Astrocyte of the hippocampus (primary cell): Measurements from ENCODE around the gene GFY.
"Not testable (repeated sequence)": the region's sequence is repeated elsewhere in the genome, so short reads cannot be mapped to it uniquely, and the experiment has no call there.

Source experiments
- DNase-seq: peaks from one replicate; pipeline ENCODE4 v3.0.0; 2011; ENCODE audit warnings: low read depth, low spot score

GFY gene

DNA sequence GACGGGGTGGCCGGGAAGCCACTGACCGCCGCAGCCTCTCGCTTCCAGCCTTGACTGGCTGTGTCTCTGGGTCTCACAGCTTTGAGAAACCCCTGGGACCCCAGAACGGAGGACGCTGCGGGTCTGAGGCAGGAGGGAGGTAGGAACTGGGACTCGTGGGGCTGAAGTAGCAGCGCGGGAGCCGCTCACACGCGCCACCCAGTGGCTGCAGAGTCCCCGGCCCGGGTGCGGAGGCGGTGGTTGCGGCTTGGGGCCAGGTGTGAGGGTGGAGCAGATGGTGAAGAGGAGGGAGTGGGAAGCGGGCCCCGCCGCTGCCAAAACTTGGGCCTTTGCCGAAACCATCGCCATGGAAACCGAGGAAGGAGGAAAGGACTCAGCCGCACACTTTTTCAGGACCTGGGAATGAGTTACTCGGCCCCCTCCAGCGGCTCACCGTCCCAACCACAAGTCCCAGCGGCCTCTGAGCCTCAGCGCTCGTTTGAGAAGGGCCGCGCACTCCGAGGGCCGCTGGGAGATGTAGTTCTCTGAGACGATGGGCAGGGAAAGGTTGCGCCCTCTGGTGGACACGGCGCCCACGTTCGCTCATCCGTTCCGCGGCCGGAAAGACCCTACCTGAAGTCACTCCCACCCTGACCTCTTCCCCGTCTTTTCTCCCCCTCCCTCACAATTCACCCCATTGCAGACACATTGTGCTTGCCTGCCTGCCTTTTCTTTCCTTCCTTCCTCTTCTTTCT, 18.3 kb downstream of the GFY start:
- DNase-seq, result peak; percentile 98

- DNase-seq, result not testable (repeated sequence)
Observed at GRCh38 chr19:49444100-49444700, 19.0 kb downstream of the GFY start.

DNA sequence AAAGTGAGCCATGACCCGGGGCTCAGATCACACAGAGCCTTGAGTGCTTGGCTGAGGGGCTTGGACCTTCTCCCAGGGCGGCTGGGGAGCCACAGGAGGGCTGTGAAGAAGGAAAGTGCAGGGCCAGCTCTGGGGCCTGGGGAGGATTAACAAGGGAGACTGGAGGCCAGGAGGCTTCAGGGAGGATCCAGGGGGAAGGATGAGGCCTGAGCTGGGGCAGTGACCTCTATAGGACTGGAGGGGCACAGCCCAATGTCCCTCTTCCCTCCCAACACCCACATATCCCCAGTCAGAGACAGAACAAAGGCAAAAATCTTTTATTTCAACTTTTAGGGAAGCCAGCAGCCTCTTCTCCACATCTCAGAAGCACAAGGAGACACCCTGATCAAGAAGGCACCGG, 20.8 kb downstream of the GFY start:
- DNase-seq, result no peak

GRCh38 chr19:49447485-49448431, 22.6 kb downstream of the GFY start:
- DNase-seq, result no peak

- no peak for DNase-seq
Observed at GRCh38 chr19:49448432-49448786, 23.2 kb downstream of the GFY start.

GRCh38 chr19:49450405-49450804, 25.2 kb downstream of the GFY start:
- no peak for DNase-seq

DNA sequence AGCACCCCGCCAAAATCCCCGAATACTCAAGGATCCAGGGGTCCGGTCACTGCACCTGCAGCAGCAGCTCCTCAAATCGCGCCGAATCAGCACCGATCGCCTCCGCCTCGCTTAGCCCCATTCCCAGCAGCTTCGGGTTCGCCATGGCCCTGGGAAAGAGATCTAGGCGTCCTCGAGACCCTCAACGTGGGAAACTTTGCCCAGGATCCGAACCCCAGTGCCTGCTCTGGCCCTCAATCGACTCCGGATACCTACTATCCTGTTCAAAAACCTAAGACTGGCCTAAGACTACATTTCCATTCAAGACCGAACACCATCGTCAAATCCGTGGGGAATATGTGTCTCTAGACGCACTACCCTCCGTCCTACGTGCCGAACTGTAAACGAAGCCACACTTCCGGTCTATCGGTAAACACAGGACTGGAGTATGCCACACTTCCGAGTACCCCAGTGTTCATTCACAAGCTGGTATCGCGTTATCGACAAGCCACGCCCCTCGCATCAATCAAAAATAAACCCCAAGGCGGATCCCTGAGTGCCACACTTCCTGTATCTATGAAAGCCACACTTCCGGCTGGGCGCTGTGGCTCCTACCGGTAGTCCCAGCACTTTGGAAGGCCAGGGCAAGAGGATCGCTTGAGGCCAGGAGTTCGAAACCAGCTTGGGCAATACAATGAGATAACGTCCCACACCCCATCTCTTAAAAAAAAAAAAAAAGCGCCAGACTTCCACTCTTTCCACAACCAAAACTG, 26.4 kb downstream of the GFY start, which contains the start of gene PIH1D1:
Gene PIH1D1 (minus strand): TSS at position 385 of the 752 bp plus-strand sequence. CDS start 240 bp downstream, at position 145.
- DNase-seq, result peak; percentile 99

- DNase-seq, result peak; percentile 99
Observed at GRCh38 chr19:49453013-49453756, 28.0 kb downstream of the GFY start, which contains the start of gene ALDH16A1. Gene ALDH16A1 (plus strand): TSS chr19:49453225. CDS start chr19:49453332, 107 bp downstream.

DNA sequence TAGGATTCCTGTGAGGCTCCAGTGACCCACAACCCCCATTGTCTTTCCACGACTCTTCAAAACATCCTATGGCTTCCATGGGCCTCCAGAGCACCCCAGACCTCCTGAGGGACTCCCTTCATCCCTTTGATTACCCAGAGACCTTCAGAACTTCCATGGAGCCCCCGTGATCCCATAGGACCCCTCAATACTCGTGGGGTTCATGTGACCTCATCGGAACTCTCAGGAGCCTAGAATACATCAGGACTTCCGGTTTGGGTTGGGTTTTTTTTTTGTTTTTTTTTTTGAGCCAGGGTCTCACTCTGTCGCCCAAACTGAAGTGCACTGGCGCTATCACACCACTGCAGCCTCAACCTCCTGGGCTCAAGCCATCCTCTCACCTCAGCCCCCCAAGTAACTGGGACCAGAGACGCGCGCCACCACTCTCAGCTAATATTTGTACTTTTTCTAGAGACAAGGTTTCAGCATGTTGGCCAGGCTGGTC, 28.6 kb downstream of the GFY start:
- DNase-seq, result no peak

GRCh38 chr19:49455773-49456172, 30.6 kb downstream of the GFY start:
- DNase-seq, result no peak

- DNase-seq, result no peak
Observed at GRCh38 chr19:49456326-49456725, 31.1 kb downstream of the GFY start.

- no peak for DNase-seq
Observed at GRCh38 chr19:49458567-49458903, 33.3 kb downstream of the GFY start.

GRCh38 chr19:49459388-49459787, 34.2 kb downstream of the GFY start:
- DNase-seq, result no peak

DNA sequence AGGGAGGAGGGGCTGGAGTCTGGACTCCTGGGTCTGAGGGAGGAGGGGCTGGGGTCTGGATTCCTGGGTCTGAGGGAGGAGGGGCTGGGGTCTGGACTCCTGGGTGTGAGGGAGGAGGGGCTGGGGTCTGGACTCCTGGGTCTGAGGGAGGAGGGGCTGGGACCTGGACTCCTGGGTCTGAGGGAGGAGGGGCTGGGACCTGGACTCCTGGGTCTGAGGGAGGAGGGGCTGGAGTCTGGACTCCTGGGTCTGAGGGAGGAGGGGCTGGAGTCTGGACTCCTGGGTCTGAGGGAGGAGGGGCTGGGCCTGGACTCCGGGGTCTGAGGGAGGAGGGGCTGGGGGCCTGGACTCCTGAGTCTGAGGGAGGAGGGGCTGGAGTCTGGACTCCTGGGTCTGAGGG, 35.9 kb downstream of the GFY start:
- not testable (repeated sequence) for DNase-seq

DNA sequence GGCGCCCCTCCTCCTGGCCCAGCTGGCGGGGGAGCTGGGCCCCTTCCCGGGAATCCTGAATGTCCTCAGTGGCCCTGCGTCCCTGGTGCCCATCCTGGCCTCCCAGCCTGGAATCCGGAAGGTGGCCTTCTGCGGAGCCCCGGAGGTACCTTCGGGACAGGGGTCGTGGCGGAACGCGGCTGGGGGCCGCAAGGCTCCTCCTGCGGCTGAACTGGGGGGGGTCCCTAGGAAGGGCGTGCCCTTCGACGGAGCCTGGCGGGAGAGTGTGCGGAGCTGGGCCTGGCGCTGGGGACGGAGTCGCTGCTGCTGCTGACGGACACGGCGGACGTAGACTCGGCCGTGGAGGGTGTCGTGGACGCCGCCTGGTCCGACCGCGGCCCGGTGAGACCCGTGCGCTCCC, 36.5 kb downstream of the GFY start:
- no peak for DNase-seq

- no peak for DNase-seq
Observed at GRCh38 chr19:49462492-49462891, 37.3 kb downstream of the GFY start.

DNA sequence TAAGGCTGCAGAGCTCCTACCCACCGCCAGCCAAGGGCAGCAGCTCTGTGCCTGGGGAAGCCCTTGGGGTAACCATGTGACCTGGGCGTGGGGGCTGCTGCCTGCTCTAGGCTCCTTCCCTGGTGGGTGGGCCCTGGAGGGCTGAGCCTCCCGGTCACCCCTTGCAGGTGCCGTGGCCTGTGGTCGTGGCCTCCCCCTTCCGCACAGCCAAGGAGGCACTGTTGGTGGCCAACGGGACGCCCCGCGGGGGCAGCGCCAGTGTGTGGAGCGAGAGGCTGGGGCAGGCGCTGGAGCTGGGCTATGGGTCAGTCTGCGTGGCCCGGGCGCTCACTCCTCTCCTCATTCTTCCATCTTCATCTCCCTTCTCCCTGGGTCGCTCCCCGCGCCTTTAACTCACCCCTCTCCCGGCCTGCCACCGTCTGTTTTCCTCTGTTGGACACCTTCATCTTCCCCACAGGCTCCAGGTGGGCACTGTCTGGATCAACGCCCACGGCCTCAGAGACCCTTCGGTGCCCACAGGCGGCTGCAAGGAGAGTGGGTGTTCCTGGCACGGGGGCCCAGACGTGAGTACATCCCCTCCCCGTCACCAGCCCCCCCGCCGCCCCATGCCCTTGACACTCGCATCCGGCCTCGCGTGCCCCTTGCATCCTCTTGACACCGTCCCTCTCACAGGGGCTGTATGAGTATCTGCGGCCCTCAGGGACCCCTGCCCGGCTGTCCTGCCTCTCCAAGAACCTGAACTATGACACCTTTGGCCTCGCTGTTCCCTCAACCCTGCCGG, 39.0 kb downstream of the GFY start:
- no peak for DNase-seq

DNA sequence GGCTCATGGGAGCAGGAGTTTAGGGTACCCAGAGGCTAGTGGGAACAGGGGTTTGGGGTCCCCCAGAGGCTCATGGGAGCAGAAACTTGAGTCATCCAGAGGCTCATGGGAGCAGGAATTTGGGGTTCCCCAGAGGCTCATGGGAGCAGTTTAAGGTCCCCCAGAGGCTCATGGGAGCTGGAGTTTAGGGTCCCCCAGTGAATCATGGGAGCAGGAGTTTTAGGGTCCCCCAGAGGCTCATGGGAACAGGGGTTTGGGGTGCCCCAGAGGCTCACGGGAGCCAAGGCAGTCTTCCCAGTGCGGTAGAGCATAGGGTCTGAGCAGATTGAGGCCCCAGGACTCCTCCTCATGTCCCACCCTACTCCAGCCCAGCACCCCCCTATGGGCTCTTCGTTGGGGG, 40.2 kb downstream of the GFY start:
- no peak for DNase-seq

DNA sequence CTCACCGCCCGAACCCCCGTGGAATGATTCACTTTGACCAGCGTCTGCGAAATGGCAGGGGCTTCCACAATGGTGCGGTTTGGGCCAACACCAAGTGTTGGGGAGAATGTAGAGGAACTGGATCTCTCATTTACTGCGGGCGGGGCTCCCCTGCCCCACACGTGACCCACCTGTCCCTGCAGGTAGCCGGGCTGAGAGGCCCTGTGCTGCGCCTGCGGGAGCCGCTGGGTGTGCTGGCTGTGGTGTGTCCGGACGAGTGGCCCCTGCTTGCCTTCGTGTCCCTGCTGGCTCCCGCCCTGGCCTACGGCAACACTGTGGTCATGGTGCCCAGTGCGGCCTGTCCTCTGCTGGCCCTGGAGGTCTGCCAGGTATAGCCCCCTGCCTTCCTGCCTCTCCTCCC, 43.0 kb downstream of the GFY start:
- DNase-seq, result no peak
